GM18505 (cell line): ENCODE results near the gene ABCA3.

ENCODE experiments used
- ATAC-seq: cut with Tn5 transposase; IDR thresholded peaks from one replicate; pipeline ENCODE4 v1.9.1; 2021; ENCODE audit not compliant: unreplicated experiment
- POLR2A ChIP-seq: IDR thresholded peaks from 4 replicates; pipeline ENCODE4 v1.6.1; 2011; ENCODE audit warnings: borderline replicate concordance; ENCODE audit not compliant: insufficient read depth, insufficient read length; ENCODE audit errors: extremely low read depth

ABCA3 gene

GRCh38 chr16:2287916-2288547 is 52.5 kb downstream of the ABCA3 start:
- no peak for ATAC-seq
- no peak for TF ChIP-seq POLR2A

- no peak for TF ChIP-seq POLR2A
- ATAC-seq, result no peak
These were observed 54.0 kb downstream of the ABCA3 start for GRCh38 chr16:2286550-2286949.

- ATAC-seq, result no peak
- TF ChIP-seq POLR2A, result no peak
These were observed 54.8 kb downstream of the ABCA3 start for GRCh38 chr16:2285731-2286191.

- TF ChIP-seq POLR2A, result no peak
- no peak for ATAC-seq
These were observed 55.5 kb downstream of the ABCA3 start for GRCh38 chr16:2284797-2285576.

DNA sequence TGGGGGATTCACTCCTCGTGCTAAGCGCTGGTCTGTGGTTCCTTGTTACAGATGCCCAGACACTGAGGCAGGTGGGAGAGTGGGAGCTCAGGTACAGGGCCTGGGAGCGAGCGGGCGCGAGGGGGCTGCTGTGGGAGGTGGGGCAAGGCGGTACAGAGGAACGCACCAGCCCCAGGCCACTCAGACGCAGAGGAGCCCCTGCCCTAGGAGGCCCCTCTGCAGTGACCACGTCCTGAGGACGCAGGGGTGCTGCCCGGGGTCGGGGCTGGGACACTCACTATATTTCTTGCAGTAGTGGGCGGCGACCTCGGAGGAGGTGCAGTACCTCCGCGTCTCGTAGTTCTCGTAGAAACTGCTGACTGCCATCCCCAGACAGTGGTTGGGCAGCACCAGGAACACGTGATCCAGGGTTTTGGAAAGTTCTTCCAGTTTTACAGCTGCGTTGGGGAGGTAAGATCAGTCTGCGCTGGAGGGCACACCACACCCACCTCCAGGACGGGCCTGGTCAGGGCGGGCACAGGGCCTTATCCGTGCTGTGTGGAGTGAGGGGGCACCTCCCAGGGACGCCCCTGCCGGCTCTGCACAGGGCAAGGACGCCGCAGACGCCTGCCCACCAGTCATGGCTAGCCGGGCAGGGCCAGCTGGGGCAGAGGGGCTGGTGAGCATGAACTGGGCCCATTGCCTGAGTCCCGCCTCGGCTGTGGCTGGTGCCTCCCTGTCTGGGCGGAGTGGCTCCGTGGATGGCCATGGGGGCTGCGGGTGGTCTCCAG is 56.3 kb downstream of the ABCA3 start:
- no peak for TF ChIP-seq POLR2A
- ATAC-seq, result no peak

DNA sequence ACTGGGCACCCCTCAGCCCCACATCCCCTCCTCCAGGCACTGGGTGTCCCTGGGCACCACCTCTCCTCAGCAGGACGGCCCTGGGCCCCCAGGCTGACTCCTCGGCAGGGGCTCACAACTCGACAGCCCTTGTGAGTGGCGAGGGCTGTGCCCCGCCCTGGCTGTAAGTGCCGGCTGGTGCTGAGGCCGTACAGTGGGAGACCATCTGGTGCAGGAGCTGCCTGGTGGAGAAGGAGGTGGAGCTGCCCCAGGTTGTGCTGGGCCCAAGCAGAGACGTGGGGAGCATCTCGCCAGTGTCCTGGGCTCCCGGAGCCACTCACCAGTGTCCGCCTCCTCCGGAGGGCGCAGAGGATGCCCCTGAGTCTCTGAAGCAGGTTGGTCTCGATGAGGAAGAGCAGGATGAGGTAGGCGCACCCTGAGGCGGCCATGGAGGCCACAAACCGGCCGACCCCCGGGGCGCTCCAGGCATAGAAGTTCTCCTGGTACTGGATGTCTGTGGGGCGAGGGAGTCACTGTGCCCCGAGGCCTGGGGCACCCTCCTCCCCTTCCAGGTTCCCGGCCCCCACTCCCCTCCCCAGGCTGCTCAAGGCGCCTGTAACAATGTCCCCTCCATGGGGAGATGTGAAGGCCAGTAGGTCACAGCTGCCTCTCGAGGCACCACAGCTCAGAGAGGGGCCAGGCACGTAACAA is 57.5 kb downstream of the ABCA3 start:
- TF ChIP-seq POLR2A, result no peak

DNA sequence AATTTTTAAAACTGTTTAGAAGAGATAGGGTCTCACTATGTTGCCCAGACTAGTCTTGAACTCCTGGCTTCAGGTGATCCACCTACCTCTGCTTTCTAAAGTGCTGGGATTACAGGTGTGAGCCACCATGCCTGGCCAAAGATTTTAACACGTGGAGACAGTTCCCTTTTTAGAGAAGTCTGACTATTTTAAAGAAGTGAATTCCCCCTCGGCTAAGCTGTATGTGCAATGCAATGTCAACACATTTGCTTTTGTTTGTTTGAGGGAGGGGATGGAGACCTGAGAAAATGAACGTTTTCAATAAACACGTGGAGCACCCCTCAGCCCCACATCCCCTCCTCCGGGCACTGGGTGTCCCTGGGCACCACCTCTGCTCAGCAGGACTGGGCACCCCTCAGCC is 58.3 kb downstream of the ABCA3 start:
- no peak for TF ChIP-seq POLR2A
- no peak for ATAC-seq

More for the DNA sequence above, 57.5 kb downstream of the ABCA3 start:
- no peak for ATAC-seq

- TF ChIP-seq POLR2A, result no peak
- no peak for ATAC-seq
These were observed 59.5 kb downstream of the ABCA3 start for GRCh38 chr16:2280981-2281542.

DNA sequence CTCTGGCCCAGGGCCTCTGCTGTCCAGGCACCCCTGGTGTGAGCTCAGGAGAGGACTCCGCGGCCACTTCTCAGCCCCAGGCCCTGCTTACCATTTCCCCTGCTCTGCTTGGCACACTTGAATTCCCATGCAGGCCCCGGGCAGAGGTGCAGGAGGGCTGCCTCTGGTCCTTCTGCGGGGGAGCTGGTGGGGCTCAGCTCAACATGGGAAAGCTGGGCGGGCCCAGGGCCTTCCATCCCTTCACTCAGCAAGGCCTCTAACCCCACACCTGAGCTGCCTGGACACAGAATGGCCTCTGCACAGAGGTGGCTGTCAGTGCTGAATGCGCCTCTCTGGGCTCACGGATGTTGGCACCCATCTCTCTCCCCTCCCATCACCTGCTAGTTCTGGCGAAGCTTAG is 60.1 kb downstream of the ABCA3 start:
- ATAC-seq, result no peak
- TF ChIP-seq POLR2A, result no peak

GRCh38 chr16:2278956-2279800 is 61.4 kb downstream of the ABCA3 start:
- TF ChIP-seq POLR2A, result no peak
- no peak for ATAC-seq

GRCh38 chr16:2278272-2278608 is 62.3 kb downstream of the ABCA3 start:
- no peak for TF ChIP-seq POLR2A
- no peak for ATAC-seq
